Spinal cord (tissue), 10 donors: ENCODE results near the gene UQCRC2. TPM values are rescaled to one million over a fixed set of nuclear protein-coding genes. Genes with fewer than 3 reads are reported as not detected.
A peak's percentile ranks its signal among the peaks of the same experiment; 100 is the strongest.

Source experiments
- DNase-seq, 6 donors: peaks; one replicate each; pipeline versions ENCODE4 v3.0.0 to v3.0.0-alpha.2; 2013 to 2015; ENCODE audit warnings: low spot score in 6 of 6, low read depth in 4 of 6
- H3K27ac ChIP-seq: one replicate; pipeline ENCODE4 v1.5.1; 2013; ENCODE audit warnings: low read depth, low read length, control low read depth
- H3K27me3 ChIP-seq: one replicate; pipeline ENCODE4 v1.6.1; 2013; ENCODE audit warnings: low read length; ENCODE audit not compliant: control insufficient read depth, insufficient read depth
- H3K36me3 ChIP-seq: one replicate; pipeline ENCODE4 v1.6.1; 2013; ENCODE audit warnings: low read length; ENCODE audit not compliant: control insufficient read depth, insufficient read depth
- H3K4me1 ChIP-seq: one replicate; pipeline ENCODE4 v1.6.1; 2013; ENCODE audit warnings: low read length; ENCODE audit not compliant: control insufficient read depth, insufficient read depth
- H3K4me3 ChIP-seq: one replicate; pipeline ENCODE4 v1.5.1; 2013; ENCODE audit warnings: low read depth, low read length, control low read depth
- H3K9me3 ChIP-seq: one replicate; pipeline ENCODE4 v1.6.1; 2013; ENCODE audit warnings: low read length; ENCODE audit not compliant: control insufficient read depth, insufficient read depth
- WGBS: methylation state at CpG from one replicate; pipeline ENCODE4 v1.1.5; 2013; ENCODE audit warnings: missing lambda C conversion rate; ENCODE audit not compliant: insufficient coverage; 5-methylcytosine and 5-hydroxymethylcytosine counted together
- polyA plus RNA-seq, 2 donors: library from polyadenylated mRNA; unstranded; fragments of 120-200 nt; gene quantifications; one replicate each; pipeline ENCODE4 v1.2.1, GENCODE V29; 2013; ENCODE audit not compliant: insufficient read length in 2 of 2
- total RNA-seq, 2 donors: library from RNA; depleted of rRNA in 1 of 2; stranded (reverse); fragments of 120-200 nt in 1 of 2; fragments of >200 nt in 1 of 2; gene quantifications; one replicate each; pipeline versions ENCODE4 v1.2.3 to v1.2.4, GENCODE V29; 2013 to 2014
- donor health status: healthy.

Gene UQCRC2
- total and polyA plus RNA-seq, 4 donors, result 237 to 292 (median 280) TPM

DNA sequence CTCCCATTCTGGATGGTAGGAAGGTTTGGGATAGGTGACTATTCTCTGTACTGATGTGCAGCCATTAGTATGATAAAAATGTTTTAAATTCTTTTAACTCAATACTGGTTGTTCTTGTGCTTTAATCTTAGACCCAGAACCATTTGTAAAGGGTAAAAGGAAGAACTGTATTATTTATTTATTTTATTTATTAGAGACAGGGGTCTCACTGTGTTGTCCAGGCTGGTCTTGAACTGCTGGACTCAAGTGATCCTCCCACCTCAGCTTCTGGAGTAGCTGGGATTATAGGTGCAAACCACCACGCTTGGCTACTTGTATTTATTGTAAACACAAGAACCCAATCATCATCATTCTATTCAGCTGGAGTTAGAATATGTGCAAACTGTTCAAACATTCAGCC, 52.6 kb downstream of the UQCRC2 start:
- no CpG with 5 or more reads among the region's 1 CpG for WGBS
- H3K4me1 ChIP-seq, result peaks cover 38% of the 10 kb centered on the region
- H3K27me3 ChIP-seq, result no peaks in the 10 kb centered on the region
- no peaks in the 10 kb centered on the region for H3K36me3 ChIP-seq
- H3K9me3 ChIP-seq, result no peaks in the 10 kb centered on the region
- no peak overlapping the region for H3K27ac ChIP-seq
- no peak for DNase-seq
- H3K4me3 ChIP-seq, result no peak overlapping the region

DNA sequence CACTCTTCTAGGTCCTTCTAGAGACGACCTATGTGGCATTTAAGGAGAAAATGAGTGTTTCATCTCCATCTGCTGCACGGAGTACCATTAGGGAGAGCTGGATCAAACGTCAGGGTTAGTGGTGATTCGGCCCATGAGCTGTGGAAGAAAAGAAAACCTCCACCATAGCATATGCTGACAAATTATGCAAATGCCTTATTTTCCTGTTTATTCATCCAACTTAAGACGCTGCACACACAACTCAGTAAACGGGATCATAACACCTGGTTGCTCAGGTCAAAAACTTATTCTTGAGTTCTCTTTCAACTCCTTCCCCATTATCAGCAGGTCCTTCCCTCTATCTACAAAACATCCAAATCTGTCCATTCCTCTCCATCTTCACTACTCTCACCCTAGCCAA, 53.5 kb downstream of the UQCRC2 start:
- 77% methylated on average over 5 of the region's 6 CpGs for WGBS
- DNase-seq, result no peak
- no peak overlapping the region for H3K4me3 ChIP-seq

DNA sequence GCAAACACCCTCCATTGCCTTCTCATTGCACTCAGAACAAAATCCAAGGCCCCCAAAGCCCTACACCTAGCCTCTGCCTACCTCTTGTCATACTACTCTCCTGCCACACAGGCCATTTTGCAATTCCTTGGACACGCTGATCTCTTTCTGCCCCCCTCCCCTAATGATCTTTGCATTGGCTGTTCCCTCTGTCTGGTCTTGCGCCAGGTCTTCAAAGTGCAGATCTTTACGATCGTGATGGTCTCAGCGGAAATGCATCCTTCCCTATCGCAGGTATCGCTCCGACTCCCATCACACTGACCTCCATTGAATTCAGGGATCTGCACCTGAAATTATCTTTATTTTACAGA, 54.0 kb downstream of the UQCRC2 start:
- WGBS, result 2% methylated on average over 4 of the region's 8 CpGs
- DNase-seq, result peak in 1 of 6 donors; percentile 49
- H3K9me3 ChIP-seq, result no peaks in the 10 kb centered on the region
- H3K4me1 ChIP-seq, result peaks cover 32% of the 10 kb centered on the region
- peak overlapping the region; percentile 83 for H3K4me3 ChIP-seq
- H3K27ac ChIP-seq, result peak overlapping the region; percentile 75
- H3K27me3 ChIP-seq, result no peaks in the 10 kb centered on the region
- no peaks in the 10 kb centered on the region for H3K36me3 ChIP-seq

More for the DNA sequence above, 53.5 kb downstream of the UQCRC2 start:
- no peaks in the 10 kb centered on the region for H3K27me3 ChIP-seq
- no peak overlapping the region for H3K27ac ChIP-seq
- H3K4me1 ChIP-seq, result peaks cover 32% of the 10 kb centered on the region
- H3K36me3 ChIP-seq, result no peaks in the 10 kb centered on the region
- no peaks in the 10 kb centered on the region for H3K9me3 ChIP-seq

DNA sequence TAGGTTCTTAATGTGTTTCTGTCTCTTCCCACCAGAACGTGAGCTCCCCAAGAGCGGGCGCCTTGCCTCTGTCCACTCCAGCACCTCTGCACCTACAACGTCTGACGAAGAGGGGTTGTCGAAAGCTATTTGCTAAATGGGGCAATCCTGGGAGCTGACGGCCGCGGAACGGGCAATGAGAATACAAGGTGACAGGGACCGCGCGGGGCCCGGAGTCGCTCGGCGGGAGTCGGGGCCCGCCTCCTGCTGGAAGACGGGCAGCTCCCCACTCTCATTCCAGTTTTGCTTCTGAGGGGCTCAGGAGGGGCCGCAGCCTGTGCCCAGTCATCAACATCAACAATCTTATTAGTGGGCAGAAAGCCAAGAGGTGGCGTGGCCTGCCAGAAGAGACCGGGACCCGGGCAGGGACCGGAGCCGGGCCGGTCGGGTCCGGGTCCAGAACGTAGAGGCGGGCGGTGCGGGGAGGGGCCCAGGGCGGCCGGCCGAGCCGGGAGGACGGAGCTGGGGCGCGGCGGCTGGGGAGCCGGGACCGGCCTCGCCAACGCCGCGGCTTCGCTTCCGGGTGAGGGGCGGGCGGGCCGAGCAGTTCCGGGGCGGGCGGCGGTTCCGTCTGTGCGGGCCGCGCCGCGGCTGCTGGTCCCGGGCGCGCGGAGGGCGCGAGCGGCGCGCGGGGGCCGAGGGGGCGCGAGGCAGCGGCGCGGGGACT, 54.5 kb downstream of the UQCRC2 start, which contains the start of gene MOSMO:
Gene MOSMO, plus strand, starts transcription at position 603 of the 706 bp plus-strand sequence. CDS start 191 bp downstream, outside the sequence.
- Histone ChIP-seq H3K36me3 (no peaks in the 10 kb centered on the region), H3K27ac (peak within 1 kb of the TSS; percentile 75), H3K9me3 (no peaks in the 10 kb centered on the region), H3K4me1 (peaks cover 32% of the 10 kb centered on the region), H3K4me3 (peak within 1 kb of the TSS; percentile 83), H3K27me3 (no peaks in the 10 kb centered on the region)
- peak in 3 of 6 donors; percentile 56 to 89 (median 88) for DNase-seq
- 1% methylated on average over 76 of the region's 78 CpGs for WGBS

DNA sequence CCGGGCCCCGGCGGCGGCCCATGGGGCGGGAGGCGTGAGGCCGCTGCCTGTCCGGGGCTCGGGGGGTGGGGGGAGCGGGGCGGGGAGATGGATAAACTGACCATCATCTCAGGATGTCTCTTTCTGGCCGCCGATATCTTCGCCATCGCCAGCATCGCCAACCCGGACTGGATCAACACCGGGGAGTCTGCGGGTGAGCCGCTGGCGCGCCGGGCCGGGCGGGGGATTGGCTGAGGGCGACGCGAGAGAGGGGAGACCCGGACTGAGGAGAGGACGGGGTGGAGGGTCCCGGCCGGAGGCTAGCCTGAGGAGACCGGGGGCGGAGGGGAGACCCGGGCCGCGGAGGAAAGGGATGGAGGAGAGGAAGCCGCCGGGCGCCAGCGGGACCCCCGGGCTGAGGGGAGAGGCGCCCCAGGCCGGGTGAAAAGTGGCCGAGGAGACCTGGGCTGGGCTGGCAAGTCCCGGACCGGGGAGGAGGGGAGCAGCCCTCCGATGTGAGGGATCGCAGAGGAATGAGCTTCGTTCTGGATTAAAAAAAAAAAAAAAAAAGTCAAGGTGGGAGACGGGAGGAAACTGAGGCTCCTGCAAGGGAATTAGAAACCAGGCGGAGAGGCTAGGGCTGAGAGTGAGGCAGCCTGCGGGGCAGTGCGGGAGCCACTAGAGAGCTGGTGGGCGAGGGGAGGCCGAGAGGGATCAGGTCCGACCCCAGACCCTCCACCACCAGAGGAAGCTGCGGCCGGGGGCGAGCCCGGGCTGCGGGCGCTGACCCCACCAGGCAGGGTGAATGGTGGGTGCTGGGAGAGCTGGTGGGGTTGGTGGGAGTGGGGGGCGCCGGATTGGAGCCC, 55.3 kb downstream of the UQCRC2 start:
- Histone ChIP-seq H3K4me3 (peak overlapping the region; percentile 74), H3K27me3 (no peaks in the 10 kb centered on the region), H3K4me1 (peaks cover 32% of the 10 kb centered on the region), H3K27ac (peak overlapping the region; percentile 67), H3K36me3 (no peaks in the 10 kb centered on the region), H3K9me3 (no peaks in the 10 kb centered on the region)
- under 1% methylated on average over 48 of the region's 65 CpGs for WGBS
- peak in 2 of 6 donors; percentile 51 to 55 for DNase-seq

DNA sequence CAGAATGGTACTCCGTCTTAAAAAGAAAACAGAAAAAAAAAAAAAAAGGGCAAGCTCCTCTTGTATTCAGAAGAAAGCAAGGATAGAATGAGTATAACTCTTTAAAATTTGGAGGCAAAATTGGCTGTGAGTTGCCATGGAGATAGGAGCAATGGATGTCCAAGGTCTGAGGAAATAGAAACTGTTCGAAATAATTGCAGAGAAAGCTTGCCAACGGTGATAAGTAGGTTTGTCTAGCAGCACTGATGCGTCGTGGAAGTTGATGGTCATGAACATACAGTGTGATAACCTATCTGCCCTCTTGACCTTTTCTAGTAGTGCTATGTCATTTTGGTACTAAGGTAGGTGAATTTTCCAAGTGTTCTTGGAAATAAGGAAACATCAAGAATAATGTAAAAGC, 57.7 kb downstream of the UQCRC2 start:
- no peak overlapping the region for H3K4me3 ChIP-seq
- H3K27ac ChIP-seq, result no peak overlapping the region
- no peaks in the 10 kb centered on the region for H3K27me3 ChIP-seq
- H3K4me1 ChIP-seq, result peaks cover 15% of the 10 kb centered on the region
- WGBS, result 100% methylated on average over 1 of the region's 5 CpGs
- no peaks in the 10 kb centered on the region for H3K9me3 ChIP-seq
- H3K36me3 ChIP-seq, result no peaks in the 10 kb centered on the region
- DNase-seq, result peak in 1 of 6 donors; percentile 14

DNA sequence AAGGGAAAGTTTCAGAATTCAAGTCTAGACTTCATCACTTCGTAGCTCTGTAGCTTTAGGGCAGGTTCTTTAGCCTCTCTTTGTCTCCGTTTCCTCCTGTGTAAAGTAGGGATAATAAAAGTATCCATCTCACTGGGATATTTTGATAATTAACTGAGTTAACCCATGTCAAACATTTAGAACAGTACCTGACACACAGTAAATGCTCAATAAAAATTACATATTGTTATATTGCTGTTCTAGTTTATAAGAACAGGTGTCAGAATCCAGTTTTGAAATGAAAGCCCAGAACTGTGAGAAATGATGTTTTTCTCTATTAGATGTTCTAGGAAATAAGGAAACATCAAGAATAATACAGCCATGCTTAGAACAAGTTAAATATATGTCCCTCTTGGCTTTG, 59.1 kb downstream of the UQCRC2 start:
- no CpG with 5 or more reads among the region's 2 CpGs for WGBS
- no peaks in the 10 kb centered on the region for H3K9me3 ChIP-seq
- no peak overlapping the region for H3K27ac ChIP-seq
- no peaks in the 10 kb centered on the region for H3K36me3 ChIP-seq
- H3K27me3 ChIP-seq, result no peaks in the 10 kb centered on the region
- no peak for DNase-seq
- no peak overlapping the region for H3K4me3 ChIP-seq
- H3K4me1 ChIP-seq, result peaks cover 12% of the 10 kb centered on the region

DNA sequence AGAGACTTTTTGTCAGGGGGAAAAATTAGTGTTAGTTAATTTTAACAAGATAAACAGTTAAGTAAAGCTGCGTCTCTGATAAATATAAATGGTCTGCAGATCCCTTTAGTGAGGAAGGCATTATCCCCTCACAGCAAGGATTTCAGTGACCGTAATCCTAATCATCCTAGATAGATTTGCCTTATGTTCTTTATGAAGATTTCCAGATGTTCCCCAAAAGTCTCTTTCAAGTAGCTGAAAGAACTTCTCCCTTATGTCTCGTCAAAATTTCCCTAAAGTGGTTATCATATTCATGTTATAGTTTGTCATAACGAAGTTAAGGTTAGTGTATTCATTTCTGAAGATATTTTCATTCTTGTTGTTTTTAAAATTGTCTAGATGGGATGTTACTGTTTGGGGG, 60.3 kb downstream of the UQCRC2 start:
- peak in 1 of 6 donors; percentile 58 for DNase-seq
- Histone ChIP-seq H3K27ac (no peak overlapping the region), H3K36me3 (no peaks in the 10 kb centered on the region), H3K9me3 (no peaks in the 10 kb centered on the region), H3K27me3 (no peaks in the 10 kb centered on the region), H3K4me3 (no peak overlapping the region), H3K4me1 (peaks cover 10% of the 10 kb centered on the region)
- no CpG with 5 or more reads among the region's 4 CpGs for WGBS

DNA sequence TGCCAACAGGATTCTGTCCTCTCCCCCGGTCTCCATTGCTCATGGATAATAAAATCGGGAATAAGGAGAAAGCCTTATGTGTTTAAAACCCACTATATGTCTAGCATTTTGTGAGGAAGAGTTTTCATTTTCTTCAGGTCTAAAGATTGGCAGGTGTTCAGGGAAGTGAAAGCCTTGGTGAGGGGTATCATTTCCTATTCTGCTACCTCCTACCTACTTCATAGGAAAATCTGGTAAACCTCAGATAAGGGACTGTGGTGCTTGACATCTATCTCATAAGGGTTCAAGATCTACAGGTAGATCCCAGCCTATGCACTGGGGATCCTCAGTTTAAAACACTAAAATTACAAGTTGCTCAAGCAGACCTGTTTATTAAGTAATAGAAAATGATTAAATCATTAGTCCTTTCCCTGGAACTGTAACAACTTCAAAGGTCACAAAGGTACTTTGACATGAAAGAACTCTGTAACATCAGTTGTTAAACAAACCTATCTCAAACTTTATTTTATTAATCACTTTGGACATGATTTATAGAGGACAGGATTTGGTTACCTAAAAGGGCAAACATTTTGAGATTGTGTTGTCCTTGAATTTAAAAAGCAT, 61.2 kb downstream of the UQCRC2 start:
- Histone ChIP-seq H3K27me3 (no peaks in the 10 kb centered on the region), H3K4me3 (no peak overlapping the region), H3K36me3 (no peaks in the 10 kb centered on the region), H3K4me1 (peaks cover 2% of the 10 kb centered on the region), H3K27ac (no peak overlapping the region), H3K9me3 (no peaks in the 10 kb centered on the region)
- no CpG with 5 or more reads among the region's 2 CpGs for WGBS
- no peak for DNase-seq
